Bladder microvascular endothelial cell (primary cell): Measurements from ENCODE around the gene GGPS1. TPM values are rescaled to one million over a fixed set of nuclear protein-coding genes. Genes with fewer than 3 reads are reported as not detected.

Experiments used
- total RNA-seq: library from RNA; depleted of rRNA; stranded (reverse); fragments of >200 nt; gene quantifications from 2 replicates; pipeline ENCODE4 v1.2.3, GENCODE V29; 2014

Gene GGPS1
- 10.7 and 21.8 TPM in 2 replicates for total RNA-seq

GRCh38 chr1:235328271-235329138, at the start of gene GGPS1:
Gene GGPS1, plus strand, starts transcription at chr1:235328570. Its CDS starts 6,695 bp downstream, at chr1:235335265.

GRCh38 chr1:235327559-235328270, 655 bp upstream of the GGPS1 start, which contains the start of gene ARID4B:
Gene ARID4B, minus strand, starts transcription at chr1:235328179. Its CDS starts 1,260 bp downstream, at chr1:235326919.

GRCh38 chr1:235367000-235367908, 38.9 kb downstream of the GGPS1 start, which contains the start of gene TBCE:
Gene TBCE, plus strand, starts transcription at chr1:235367427. Its CDS starts 12,623 bp downstream, at chr1:235380050.

Other genes starting within 250 kb of the GGPS1 start
- 40.8 and 56.4 TPM in 2 replicates for gene TOMM20, start 199.7 kb upstream of the GGPS1 start, total RNA-seq
- 38.2 and 43.6 TPM in 2 replicates for gene RBM34, start 167.3 kb upstream of the GGPS1 start, total RNA-seq
- 32.2 and 74.3 TPM in 2 replicates for gene ARID4B, start 391 bp upstream of the GGPS1 start, total RNA-seq
- gene TBCE, start 38.9 kb downstream of the GGPS1 start, total RNA-seq, result 12.6 and 23.3 TPM in 2 replicates
- gene B3GALNT2, start 175.9 kb downstream of the GGPS1 start, total RNA-seq, result 31.9 and 60.2 TPM in 2 replicates